H1 (cell line): ENCODE results near the gene MTHFS. TPM values are rescaled to one million over a fixed set of nuclear protein-coding genes. Genes with fewer than 3 reads are reported as not detected.

Experiments used
- CTCF ChIA-PET: fragments of 300-600 bp; sonication (Branson Sonifier 250); formaldehyde crosslinking; loops from one replicate; lab custom pipeline; 2021; ENCODE audit not compliant: partially characterized antibody; lab: Charles Lee
- POLR2A ChIA-PET: fragments of 300-600 bp; sonication (Branson Sonifier 250); formaldehyde crosslinking; loops from one replicate; lab custom pipeline; 2021; ENCODE audit warnings: inconsistent platforms; ENCODE audit not compliant: partially characterized antibody; lab: Charles Lee
- DNase-seq, 2 experiments: peaks; one replicate each; pipeline versions ENCODE4 v3.0.0 to v3.0.0-alpha.2; 2010 to 2022; ENCODE audit warnings: low spot score in 2 of 2, low read depth in 1 of 2, mixed read lengths in 1 of 2
- FAIRE-seq: peaks from 2 replicates; lab custom pipeline; 2011; peaks lifted over from hg19 to GRCh38; lab: Jason Lieb, UNC
- H2AFZ ChIP-seq: 2 replicates; pipeline ENCODE4 v1.8.1; 2012; ENCODE audit warnings: low read length, inconsistent platforms
- H2AK5ac ChIP-seq: 2 replicates; pipeline ENCODE4 v1.6.1; 2013; ENCODE audit warnings: low read depth, low read length
- H2BK120ac ChIP-seq: replicated peaks from 2 replicates; pipeline ENCODE3; 2013; ENCODE audit warnings: low read depth, low read length, inconsistent platforms
- H2BK12ac ChIP-seq: 2 replicates; pipeline ENCODE4 v1.6.1; 2013; ENCODE audit warnings: low read depth, low read length
- H2BK15ac ChIP-seq: 2 replicates; pipeline ENCODE4 v1.6.1; 2013; ENCODE audit warnings: low read length
- H2BK20ac ChIP-seq: 2 replicates; pipeline ENCODE4 v1.6.1; 2013; ENCODE audit warnings: low read length
- H2BK5ac ChIP-seq: 2 replicates; pipeline ENCODE4 v1.6.1; 2013; ENCODE audit warnings: low read depth, low read length
- H3K14ac ChIP-seq: 2 replicates; pipeline ENCODE4 v1.6.1; 2013; ENCODE audit warnings: inconsistent platforms; ENCODE audit not compliant: insufficient read length
- H3K18ac ChIP-seq: 2 replicates; pipeline ENCODE4 v1.6.1; 2013; ENCODE audit warnings: low read length; ENCODE audit errors: extremely low read depth
- H3K23ac ChIP-seq: 2 replicates; pipeline ENCODE4 v1.6.1; 2013; ENCODE audit warnings: inconsistent platforms; ENCODE audit not compliant: insufficient read length
- H3K23me2 ChIP-seq: 2 replicates; pipeline ENCODE4 v1.6.1; 2013; ENCODE audit warnings: low read depth, low read length
- H3K27ac ChIP-seq: 2 replicates; pipeline ENCODE4 v1.6.1; 2011; ENCODE audit warnings: low read depth, low read length, inconsistent platforms
- H3K27me3 ChIP-seq, 4 experiments: replicated peaks in 1 of 4; 1 replicate in 1 of 4; 2 replicates in 3 of 4; pipeline versions ENCODE4 v1.6.1 to v1.8.1; 2011 to 2013; ENCODE audit warnings: low read length in 3 of 4, mild to moderate bottlenecking in 3 of 4, inconsistent platforms in 2 of 4, mixed read lengths in 2 of 4, moderate library complexity in 1 of 4; ENCODE audit not compliant: control insufficient read depth in 3 of 4, insufficient read depth in 3 of 4; ENCODE audit errors: extremely low read depth in 1 of 4
- H3K36me3 ChIP-seq, 4 experiments: 2 replicates each; pipeline versions ENCODE4 v1.6.1 to v1.8.1; 2011 to 2013; ENCODE audit warnings: mild to moderate bottlenecking in 4 of 4, low read length in 3 of 4, moderate library complexity in 2 of 4, control low read depth in 1 of 4, inconsistent platforms in 1 of 4; ENCODE audit not compliant: insufficient read depth in 4 of 4, control insufficient read depth in 2 of 4
- H3K4ac ChIP-seq: replicated peaks from 2 replicates; pipeline ENCODE3; 2013; ENCODE audit warnings: low read length, low read depth, mixed read lengths, inconsistent platforms; ENCODE audit not compliant: insufficient read length
- H3K4me1 ChIP-seq, 4 experiments: replicated peaks in 1 of 4; 1 replicate in 1 of 4; 2 replicates in 3 of 4; pipeline versions ENCODE4 v1.6.1 to v1.8.1; 2011 to 2013; ENCODE audit warnings: low read length in 3 of 4, inconsistent platforms in 2 of 4, mixed read lengths in 1 of 4; ENCODE audit not compliant: insufficient read depth in 4 of 4, control insufficient read depth in 3 of 4
- H3K4me2 ChIP-seq, 2 experiments: 2 replicates each; pipeline versions ENCODE4 v1.6.1 to v1.8.1; 2011 to 2013; ENCODE audit warnings: low read depth in 2 of 2, low read length in 2 of 2, control low read depth in 1 of 2, inconsistent platforms in 1 of 2, mild to moderate bottlenecking in 1 of 2; ENCODE audit not compliant: insufficient read depth in 1 of 2
- H3K4me3 ChIP-seq, 4 experiments: fragments of 200-600, 300-600 bp in 1 of 4; sonication (generic), shearing (Covaris generic), sonication (Bioruptor Twin) in 1 of 4; 2 replicates each; pipeline versions ENCODE4 v1.5.1 to v1.8.1; 2011 to 2016; ENCODE audit warnings: low read length in 4 of 4, low read depth in 3 of 4, control low read depth in 2 of 4, inconsistent platforms in 2 of 4, mild to moderate bottlenecking in 2 of 4, mixed read lengths in 1 of 4, moderate library complexity in 1 of 4; ENCODE audit not compliant: insufficient read depth in 2 of 4; ENCODE audit errors: extremely low read depth in 1 of 4
- H3K56ac ChIP-seq: replicated peaks from 2 replicates; pipeline ENCODE3; 2013; ENCODE audit warnings: low read depth, mild to moderate bottlenecking, mixed read lengths, low read length, inconsistent platforms; ENCODE audit not compliant: insufficient read length
- H3K79me1 ChIP-seq: 2 replicates; pipeline ENCODE4 v1.6.1; 2013; ENCODE audit warnings: low read depth, low read length, control low read depth
- H3K79me2 ChIP-seq, 2 experiments: 2 replicates each; pipeline versions ENCODE4 v1.6.1 to v1.8.1; 2012 to 2013; ENCODE audit warnings: low read length in 2 of 2, mild to moderate bottlenecking in 2 of 2, inconsistent platforms in 1 of 2; ENCODE audit not compliant: insufficient read depth in 2 of 2, control insufficient read depth in 1 of 2
- H3K9ac ChIP-seq, 4 experiments: replicated peaks in 1 of 4; 1 replicate in 1 of 4; 2 replicates in 3 of 4; pipeline versions ENCODE4 v1.6.1 to v1.8.1; 2011 to 2013; ENCODE audit warnings: low read depth in 3 of 4, low read length in 3 of 4, control low read depth in 2 of 4, mild to moderate bottlenecking in 2 of 4, moderate library complexity in 2 of 4, inconsistent platforms in 1 of 4; ENCODE audit errors: extremely low read depth in 1 of 4
- H3K9me3 ChIP-seq, 2 experiments: 2 replicates each; pipeline versions ENCODE4 v1.6.1 to v1.8.1; 2012 to 2013; ENCODE audit warnings: mild to moderate bottlenecking in 2 of 2, moderate library complexity in 2 of 2, control low read depth in 1 of 2, inconsistent platforms in 1 of 2, low read depth in 1 of 2, low read length in 1 of 2, mixed read lengths in 1 of 2; ENCODE audit not compliant: insufficient read depth in 2 of 2
- H4K20me1 ChIP-seq, 2 experiments: replicated peaks in 1 of 2; 2 replicates each; pipeline versions ENCODE3 to v1.8.1; 2011 to 2013; ENCODE audit warnings: inconsistent platforms in 2 of 2, low read length in 2 of 2, mild to moderate bottlenecking in 1 of 2; ENCODE audit not compliant: insufficient read depth in 2 of 2, control insufficient read depth in 1 of 2
- H4K5ac ChIP-seq: 2 replicates; pipeline ENCODE4 v1.6.1; 2013; ENCODE audit warnings: low read length, low read depth, mixed read lengths, inconsistent platforms; ENCODE audit not compliant: insufficient read length
- H4K8ac ChIP-seq: 2 replicates; pipeline ENCODE4 v1.8.0; 2013; ENCODE audit warnings: mild to moderate bottlenecking, moderate library complexity, low read length, inconsistent platforms; ENCODE audit not compliant: insufficient read depth; ENCODE audit errors: extremely low read depth
- H4K91ac ChIP-seq: replicated peaks from 2 replicates; pipeline ENCODE3; 2013; ENCODE audit warnings: low read length, mixed read lengths, inconsistent platforms; ENCODE audit not compliant: insufficient read length
- ASH2L ChIP-seq: fragments of 200-600, 300-600 bp; sonication (generic); IDR thresholded peaks from one replicate; pipeline ENCODE4 v1.7.1; 2017; ENCODE audit warnings: low read length
- ATF3 ChIP-seq: IDR thresholded peaks from 2 replicates; pipeline ENCODE4 v1.6.1; 2011; ENCODE audit warnings: low read depth, mild to moderate bottlenecking, low read length; ENCODE audit not compliant: insufficient read depth
- BACH1 ChIP-seq: IDR thresholded peaks from 2 replicates; pipeline ENCODE4 v1.6.1; 2012; ENCODE audit warnings: low read length, improper control_type of control experiment
- CBX8 ChIP-seq: fragments of 300-800, 300-1000 bp; sonication (generic); IDR thresholded peaks from 2 replicates; pipeline ENCODE4 v1.7.1; 2016; ENCODE audit warnings: low read depth, low read length, borderline replicate concordance
- CHD2 ChIP-seq: IDR thresholded peaks from 2 replicates; pipeline ENCODE4 v1.6.1; 2012; ENCODE audit warnings: low read length, improper control_type of control experiment
- PHF8 ChIP-seq: fragments of 200-600 bp; sonication (generic); conservative IDR thresholded peaks from 2 replicates; pipeline ENCODE4 v1.7.1; 2012; ENCODE audit warnings: low read depth, mild to moderate bottlenecking, inconsistent platforms, low read length, moderate library complexity
- RFX5 ChIP-seq: IDR thresholded peaks from 2 replicates; pipeline ENCODE4 v1.6.1; 2011; ENCODE audit warnings: low read depth, low read length, improper control_type of control experiment, borderline replicate concordance
- SIX5 ChIP-seq: IDR thresholded peaks from 2 replicates; pipeline ENCODE4 v1.6.1; 2011; ENCODE audit warnings: mild to moderate bottlenecking, low read depth, low read length
- YY1 ChIP-seq: IDR thresholded peaks from 2 replicates; pipeline ENCODE4 v1.6.1; 2011; ENCODE audit warnings: low read depth, mild to moderate bottlenecking, low read length
- WGBS, 2 experiments: shearing (Covaris generic) in 1 of 2; methylation state at CpG; one replicate each; pipeline versions ENCODE4 v1.1.6 to v1.1.7; 2013 to 2015; ENCODE audit warnings: low lambda C conversion rate in 2 of 2, mixed read lengths in 2 of 2, inconsistent platforms in 1 of 2, low coverage in 1 of 2, missing lambda C conversion rate in 1 of 2; ENCODE audit not compliant: insufficient replicate concordance in 2 of 2, insufficient coverage in 1 of 2, insufficient read length in 1 of 2; ENCODE audit errors: extremely low coverage in 1 of 2, missing lambda C conversion rate in 1 of 2; 5-methylcytosine and 5-hydroxymethylcytosine counted together
- polyA plus RNA-seq, 7 experiments: library from polyadenylated mRNA; depleted of rRNA in 3 of 7; stranded (reverse) in 5 of 7; unstranded in 2 of 7; fragments of >200 nt in 5 of 7; fragments of 200-250 nt in 2 of 7; gene quantifications; 1 replicate in 5 of 7; 2 replicates in 1 of 7; 4 replicates in 1 of 7; pipeline versions ENCODE4 v1.2.1 to v1.2.3, GENCODE V29; 2011 to 2013; ENCODE audit warnings: missing spikeins in 2 of 7, mixed read lengths in 2 of 7
- total RNA-seq: library from RNA; stranded (reverse); fragmentation: NEBNext Ultra II Directional; extraction: Animal tissue kit (Norgen Biotek cat#: 25700); gene quantifications from 2 replicates; pipeline ENCODE4 v1.2.1, GENCODE V29; 2021

The MTHFS gene
- total and polyA plus RNA-seq, 2 of the 8 experiments (the other 6 are each of a cell fraction or from before 2014, with no cell fraction given) = 27.3 to 37.2 TPM

- Histone ChIP-seq H3K9me3 (peaks cover 7 to 23% of the 10 kb centered on the region in 2 experiments), H3K56ac (no peak overlapping the region), H4K8ac (no peak overlapping the region), H3K18ac (no peak overlapping the region), H2BK5ac (no peak overlapping the region), H3K79me2 (no peaks in the 10 kb centered on the region; a peak in 2 of 4 replicates), H2BK12ac (no peak overlapping the region), H3K36me3 (peaks cover 2 to 71% (median 22%) of the 10 kb centered on the region in 4 experiments; a peak in 6 of 8 replicates), H3K4ac (no peak overlapping the region), H3K23me2 (no peaks in the 10 kb centered on the region), H3K27me3 (no peaks in the 10 kb centered on the region), H2AK5ac (no peak overlapping the region), H3K9ac (no peak overlapping the region), H2AFZ (no peak overlapping the region), H2BK20ac (no peak overlapping the region), H3K4me1 (no peaks in the 10 kb centered on the region), H3K4me3 (no peak overlapping the region), H2BK15ac (no peak overlapping the region), H3K4me2 (no peak overlapping the region), H3K14ac (no peak overlapping the region), H3K79me1 (no peaks in the 10 kb centered on the region), H3K27ac (no peak overlapping the region), H4K5ac (no peak overlapping the region), H4K20me1 (no peaks in the 10 kb centered on the region), H4K91ac (no peak overlapping the region), H3K23ac (no peak overlapping the region), H2BK120ac (no peak overlapping the region)
- FAIRE-seq (no peak), DNase-seq (no peak)
- ChIA-PET POLR2A (no interaction called here), CTCF (interaction anchor here (1.3 kb wide), 1 partner anchor 25 kb away, joined by 3 read pairs; no protein-coding TSS in a partner anchor)
- 77% methylated on average over 7 of the region's 7 CpGs; no CpG with 5 or more reads in 1 of the 2 experiments for WGBS, 2 experiments
- TF ChIP-seq RFX5 = no peak
- no peak for TF ChIP-seq CHD2
- no peak for TF ChIP-seq ASH2L
- no peak for TF ChIP-seq ATF3
- no peak for TF ChIP-seq SIX5
- no peak for TF ChIP-seq PHF8
- no peak for TF ChIP-seq BACH1
- no peak for TF ChIP-seq YY1
- no peak for TF ChIP-seq CBX8
These were observed 18.6 kb downstream of the MTHFS start for GRCh38 chr15:79878078-79878705.
